Measurements from ENCODE around the gene SLC22A16. TPM values are rescaled to one million over a fixed set of nuclear protein-coding genes. Genes with fewer than 3 reads are reported as not detected.

SLC22A16 gene
- total RNA-seq, 1 experiment from 2014 or later = not detected

DNA sequence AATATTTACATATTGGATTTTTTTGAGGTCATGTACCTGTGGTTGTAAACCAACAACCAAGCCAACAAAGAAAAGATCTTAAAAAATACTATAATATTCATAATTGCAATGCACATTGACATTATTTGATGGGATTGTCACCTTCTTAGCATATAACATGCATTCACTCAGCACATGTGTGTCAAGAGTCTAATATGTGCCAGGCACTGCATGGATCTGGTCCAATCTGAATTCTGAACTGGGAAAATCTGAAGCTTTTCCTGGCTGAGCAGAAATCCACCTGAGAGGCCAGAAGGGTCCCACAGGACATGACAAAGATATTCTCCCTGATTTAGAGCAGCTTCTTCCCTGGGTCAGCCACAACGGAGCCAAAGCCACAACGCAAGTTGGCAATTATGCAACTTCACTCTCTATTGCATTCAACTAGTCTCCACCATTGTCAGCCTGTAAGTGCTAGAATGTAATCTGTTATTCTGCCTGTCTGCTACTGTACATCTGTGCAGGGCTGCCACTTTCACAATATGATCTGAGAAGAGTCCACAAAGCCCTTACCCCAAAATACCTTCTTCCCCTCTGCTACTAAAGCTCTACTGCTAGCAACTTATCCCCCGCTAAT, 44.0 kb downstream of the SLC22A16 start:
- intact Hi-C loops (cut with micrococcal nuclease; ENCODE audit: unreplicated experiment) = no loop called here
- TF ChIP-seq, protein P1, sequence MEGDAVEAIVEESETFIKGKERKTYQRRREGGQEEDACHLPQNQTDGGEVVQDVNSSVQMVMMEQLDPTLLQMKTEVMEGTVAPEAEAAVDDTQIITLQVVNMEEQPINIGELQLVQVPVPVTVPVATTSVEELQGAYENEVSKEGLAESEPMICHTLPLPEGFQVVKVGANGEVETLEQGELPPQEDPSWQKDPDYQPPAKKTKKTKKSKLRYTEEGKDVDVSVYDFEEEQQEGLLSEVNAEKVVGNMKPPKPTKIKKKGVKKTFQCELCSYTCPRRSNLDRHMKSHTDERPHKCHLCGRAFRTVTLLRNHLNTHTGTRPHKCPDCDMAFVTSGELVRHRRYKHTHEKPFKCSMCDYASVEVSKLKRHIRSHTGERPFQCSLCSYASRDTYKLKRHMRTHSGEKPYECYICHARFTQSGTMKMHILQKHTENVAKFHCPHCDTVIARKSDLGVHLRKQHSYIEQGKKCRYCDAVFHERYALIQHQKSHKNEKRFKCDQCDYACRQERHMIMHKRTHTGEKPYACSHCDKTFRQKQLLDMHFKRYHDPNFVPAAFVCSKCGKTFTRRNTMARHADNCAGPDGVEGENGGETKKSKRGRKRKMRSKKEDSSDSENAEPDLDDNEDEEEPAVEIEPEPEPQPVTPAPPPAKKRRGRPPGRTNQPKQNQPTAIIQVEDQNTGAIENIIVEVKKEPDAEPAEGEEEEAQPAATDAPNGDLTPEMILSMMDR (IDR thresholded peaks at IDR 0.05; ENCODE audit: unreplicated experiment) = no peak
- Mint-ChIP-seq H3K36me3 (ENCODE audit: insufficient read depth, unreplicated experiment) (no peaks in the 10 kb centered on the region), H3K27me3 (ENCODE audit: unreplicated experiment) (peaks cover 21% of the 10 kb centered on the region), H3K27ac (ENCODE audit: unreplicated experiment) (no peak overlapping the region), H3K4me1 (ENCODE audit: low read depth, unreplicated experiment) (peaks cover 13% of the 10 kb centered on the region), H3K4me3 (ENCODE audit: low read depth, unreplicated experiment) (no peak overlapping the region), H3K9me3 (ENCODE audit: low read depth, unreplicated experiment) (no peaks in the 10 kb centered on the region)
- CTCF ChIA-PET = interaction anchor here (0.6 kb wide), 1 partner anchor 309 kb away, joined by 3 read pairs; no protein-coding TSS in a partner anchor
- no peak for DNase-seq
- no TSS peak for BruUV-seq (replicated peaks)

DNA sequence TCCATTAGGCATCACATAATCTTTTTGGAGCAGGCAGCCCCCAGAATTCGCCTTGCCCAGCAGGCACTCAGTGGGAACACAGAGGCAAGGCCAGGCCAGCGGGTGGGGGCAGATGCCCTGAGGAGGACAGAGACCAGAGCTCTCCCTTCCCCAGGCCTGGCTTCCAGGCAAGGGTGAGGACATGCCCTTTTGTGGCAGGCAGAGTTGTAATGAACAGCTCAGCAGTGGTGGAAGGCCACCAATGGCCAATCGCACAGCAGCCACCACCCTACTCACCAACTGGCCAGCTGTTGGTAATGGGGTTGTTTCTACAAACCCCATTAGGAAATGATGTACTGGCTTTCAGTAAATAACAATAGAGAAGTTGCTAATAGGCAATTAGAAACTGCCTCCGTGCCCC, 45.7 kb downstream of the SLC22A16 start:
- CTCF ChIA-PET = no interaction called here
- BruUV-seq (replicated peaks) = no TSS peak
- intact Hi-C loops (cut with micrococcal nuclease; ENCODE audit: unreplicated experiment) = no loop called here
- H3K36me3 Mint-ChIP-seq (ENCODE audit: insufficient read depth, unreplicated experiment) = no peaks in the 10 kb centered on the region
- DNase-seq = no peak
- peaks cover 13% of the 10 kb centered on the region for H3K4me1 Mint-ChIP-seq (ENCODE audit: low read depth, unreplicated experiment)
- TF ChIP-seq, protein P1 (IDR thresholded peaks at IDR 0.05; ENCODE audit: unreplicated experiment) = no peak
- H3K4me3 Mint-ChIP-seq (ENCODE audit: low read depth, unreplicated experiment) = no peak overlapping the region
- no peak overlapping the region for H3K27ac Mint-ChIP-seq (ENCODE audit: unreplicated experiment)
- H3K9me3 Mint-ChIP-seq (ENCODE audit: low read depth, unreplicated experiment) = no peaks in the 10 kb centered on the region
- H3K27me3 Mint-ChIP-seq (ENCODE audit: unreplicated experiment) = peaks cover 34% of the 10 kb centered on the region

DNA sequence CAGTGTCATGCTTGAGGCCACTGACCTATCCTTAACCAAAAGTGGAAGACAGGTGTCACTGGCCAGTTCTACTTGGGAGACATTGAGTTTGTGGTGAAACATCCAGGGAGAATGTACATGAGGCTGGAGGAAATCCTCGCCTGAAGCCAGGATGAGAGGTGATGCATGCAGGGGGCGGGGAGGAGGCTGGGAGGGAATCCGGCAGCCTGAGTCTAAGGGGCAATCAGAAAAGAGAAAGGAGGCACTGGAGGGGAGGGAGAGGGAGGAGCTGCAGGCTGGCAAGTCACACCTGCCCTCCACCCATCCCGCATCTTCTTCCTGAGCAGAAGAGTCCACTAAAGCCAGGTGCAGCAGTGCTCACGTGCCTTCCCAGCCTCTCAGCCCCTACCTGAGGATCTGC, 46.2 kb downstream of the SLC22A16 start:
- Mint-ChIP-seq H3K27ac (ENCODE audit: unreplicated experiment) (no peak overlapping the region), H3K9me3 (ENCODE audit: low read depth, unreplicated experiment) (no peaks in the 10 kb centered on the region), H3K4me3 (ENCODE audit: low read depth, unreplicated experiment) (no peak overlapping the region), H3K27me3 (ENCODE audit: unreplicated experiment) (peaks cover 39% of the 10 kb centered on the region), H3K4me1 (ENCODE audit: low read depth, unreplicated experiment) (peaks cover 13% of the 10 kb centered on the region), H3K36me3 (ENCODE audit: insufficient read depth, unreplicated experiment) (no peaks in the 10 kb centered on the region)
- no peak for DNase-seq
- no TSS peak for BruUV-seq (replicated peaks)
- intact Hi-C loops (cut with micrococcal nuclease; ENCODE audit: unreplicated experiment) = no loop called here
- TF ChIP-seq, protein P1 (IDR thresholded peaks at IDR 0.05; ENCODE audit: unreplicated experiment) = no peak
- CTCF ChIA-PET = no interaction called here

DNA sequence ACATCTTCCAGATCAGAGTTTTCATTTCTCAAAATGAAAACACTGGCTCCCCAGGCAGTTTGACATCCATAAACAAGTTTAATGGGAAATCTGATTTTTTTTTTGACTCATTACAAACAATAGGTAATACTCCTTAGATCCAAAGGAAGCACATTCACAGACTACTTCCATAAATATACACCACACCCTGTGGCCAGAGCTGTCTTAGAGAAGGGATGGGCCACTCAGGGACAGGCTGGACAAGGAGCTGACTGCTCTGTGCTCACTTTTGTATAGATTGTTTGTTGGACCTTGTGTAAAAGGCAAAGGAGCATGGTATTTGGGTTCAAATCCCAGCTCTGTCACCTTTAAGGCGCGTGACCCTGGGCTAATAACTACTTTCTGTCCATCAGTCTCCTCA, 48.3 kb downstream of the SLC22A16 start:
- H3K36me3 Mint-ChIP-seq (ENCODE audit: insufficient read depth, unreplicated experiment) = no peaks in the 10 kb centered on the region
- no peak overlapping the region for H3K4me3 Mint-ChIP-seq (ENCODE audit: low read depth, unreplicated experiment)
- peaks cover 13% of the 10 kb centered on the region for H3K4me1 Mint-ChIP-seq (ENCODE audit: low read depth, unreplicated experiment)
- H3K9me3 Mint-ChIP-seq (ENCODE audit: low read depth, unreplicated experiment) = no peaks in the 10 kb centered on the region
- no peak for DNase-seq
- H3K27me3 Mint-ChIP-seq (ENCODE audit: unreplicated experiment) = peaks cover 60% of the 10 kb centered on the region
- no TSS peak for BruUV-seq (replicated peaks)
- intact Hi-C loops (cut with micrococcal nuclease; ENCODE audit: unreplicated experiment) = no loop called here
- CTCF ChIA-PET = interaction anchor here (0.7 kb wide), 1 partner anchor 67 kb away, joined by 3 read pairs; no protein-coding TSS in a partner anchor
- no peak overlapping the region for H3K27ac Mint-ChIP-seq (ENCODE audit: unreplicated experiment)
- TF ChIP-seq, protein P1 (IDR thresholded peaks at IDR 0.05; ENCODE audit: unreplicated experiment) = no peak
